Testis (tissue), 2 donors: ENCODE data around the gene MTARC2.
"Not testable (repeated sequence)": the region's sequence is repeated elsewhere in the genome, so short reads cannot be mapped to it uniquely, and the experiment has no call there.

Source experiments
- CTCF ChIP-seq, 3 experiments: fragments of 450-650 bp in 2 of 3; fragments of 200-600 bp in 1 of 3; sonication (generic) in 1 of 3; IDR thresholded peaks; one replicate each; pipeline ENCODE4 v1.5.1; 2016 to 2019; ENCODE audit warnings: antibody characterized with exemption in 3 of 3, mild to moderate bottlenecking in 2 of 3, moderate library complexity in 1 of 3
- POLR2A ChIP-seq: fragments of 450-650 bp; IDR thresholded peaks from one replicate; pipeline ENCODE4 v1.6.1; 2017; ENCODE audit warnings: antibody characterized with exemption, mild to moderate bottlenecking, moderate library complexity

- not testable (repeated sequence) for TF ChIP-seq CTCF (IDR thresholded peaks at IDR 0.05); POLR2A
These were observed 11.8 kb upstream of the MTARC2 start for GRCh38 chr1:220736283-220736682.
